Measurements from ENCODE around the gene NCS1.

GRCh38 chr9:130124085-130124860 lies 47.9 kb upstream of the NCS1 start:
- TF ChIP-seq, protein P1, sequence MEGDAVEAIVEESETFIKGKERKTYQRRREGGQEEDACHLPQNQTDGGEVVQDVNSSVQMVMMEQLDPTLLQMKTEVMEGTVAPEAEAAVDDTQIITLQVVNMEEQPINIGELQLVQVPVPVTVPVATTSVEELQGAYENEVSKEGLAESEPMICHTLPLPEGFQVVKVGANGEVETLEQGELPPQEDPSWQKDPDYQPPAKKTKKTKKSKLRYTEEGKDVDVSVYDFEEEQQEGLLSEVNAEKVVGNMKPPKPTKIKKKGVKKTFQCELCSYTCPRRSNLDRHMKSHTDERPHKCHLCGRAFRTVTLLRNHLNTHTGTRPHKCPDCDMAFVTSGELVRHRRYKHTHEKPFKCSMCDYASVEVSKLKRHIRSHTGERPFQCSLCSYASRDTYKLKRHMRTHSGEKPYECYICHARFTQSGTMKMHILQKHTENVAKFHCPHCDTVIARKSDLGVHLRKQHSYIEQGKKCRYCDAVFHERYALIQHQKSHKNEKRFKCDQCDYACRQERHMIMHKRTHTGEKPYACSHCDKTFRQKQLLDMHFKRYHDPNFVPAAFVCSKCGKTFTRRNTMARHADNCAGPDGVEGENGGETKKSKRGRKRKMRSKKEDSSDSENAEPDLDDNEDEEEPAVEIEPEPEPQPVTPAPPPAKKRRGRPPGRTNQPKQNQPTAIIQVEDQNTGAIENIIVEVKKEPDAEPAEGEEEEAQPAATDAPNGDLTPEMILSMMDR (IDR thresholded peaks at IDR 0.05) = no peak
- no peak for TF ChIP-seq POLR2A (IDR thresholded peaks at IDR 0.05)
